Endothelial cell (in vitro differentiated cells): ENCODE results near the gene MYADM. TPM values are rescaled to one million over a fixed set of nuclear protein-coding genes. Genes with fewer than 3 reads are reported as not detected.
"Not testable (repeated sequence)": the region's sequence is repeated elsewhere in the genome, so short reads cannot be mapped to it uniquely, and the experiment has no call there.

ENCODE experiments used
- DNase-seq: peaks from one replicate; pipeline ENCODE4 v3.0.0; 2021; ENCODE audit warnings: low spot score
- H3K27ac Mint-ChIP-seq: one replicate; pipeline ENCODE4 v1.8.0; 2021; ENCODE audit warnings: mixed read lengths, inconsistent platforms; ENCODE audit not compliant: unreplicated experiment
- H3K27me3 Mint-ChIP-seq: one replicate; pipeline ENCODE4 v1.8.0; 2021; ENCODE audit warnings: mild to moderate bottlenecking, moderate library complexity, mixed read lengths, inconsistent platforms; ENCODE audit not compliant: unreplicated experiment
- H3K36me3 Mint-ChIP-seq: one replicate; pipeline ENCODE4 v1.8.0; 2021; ENCODE audit warnings: mild to moderate bottlenecking, low read depth, mixed read lengths, inconsistent platforms; ENCODE audit not compliant: unreplicated experiment
- H3K4me1 Mint-ChIP-seq: one replicate; pipeline ENCODE4 v1.8.0; 2021; ENCODE audit warnings: mild to moderate bottlenecking, mixed read lengths, inconsistent platforms; ENCODE audit not compliant: unreplicated experiment
- H3K4me3 Mint-ChIP-seq: one replicate; pipeline ENCODE4 v1.8.0; 2021; ENCODE audit warnings: mild to moderate bottlenecking, mixed read lengths, inconsistent platforms; ENCODE audit not compliant: unreplicated experiment
- H3K9me3 Mint-ChIP-seq: one replicate; pipeline ENCODE4 v1.8.0; 2021; ENCODE audit warnings: mixed read lengths, inconsistent platforms; ENCODE audit not compliant: unreplicated experiment
- CTCF ChIP-seq: fragments of 200-600 bp; sonication (generic); IDR thresholded peaks from one replicate; pipeline ENCODE4 v1.5.0; 2021; ENCODE audit warnings: antibody characterized with exemption; ENCODE audit not compliant: unreplicated experiment
- total RNA-seq: library from RNA; stranded (reverse); fragmentation: NEBNext Ultra II Directional; extraction: Animal tissue kit (Norgen Biotek cat#: 25700); gene quantifications from one replicate; pipeline ENCODE4 v1.2.1, GENCODE V29; 2021; ENCODE audit not compliant: unreplicated experiment

MYADM gene
- total RNA-seq, 1 donor from 2014 or later, result 123 TPM

GRCh38 chr19:53824134-53824611 is 43.5 kb upstream of the MYADM start, which contains the start of gene NLRP12:
TSS of gene NLRP12 (minus strand) at chr19:53824314. CDS start at chr19:53824174, 140 bp downstream.
- Mint-ChIP-seq H3K36me3 (no peaks in the 10 kb centered on the region), H3K27ac (no peak within 1 kb of the TSS), H3K4me3 (no peak within 1 kb of the TSS), H3K4me1 (peaks cover 11% of the 10 kb centered on the region), H3K9me3 (no peaks in the 10 kb centered on the region), H3K27me3 (no peaks in the 10 kb centered on the region)
- no peak for DNase-seq
- no peak for TF ChIP-seq CTCF

DNA sequence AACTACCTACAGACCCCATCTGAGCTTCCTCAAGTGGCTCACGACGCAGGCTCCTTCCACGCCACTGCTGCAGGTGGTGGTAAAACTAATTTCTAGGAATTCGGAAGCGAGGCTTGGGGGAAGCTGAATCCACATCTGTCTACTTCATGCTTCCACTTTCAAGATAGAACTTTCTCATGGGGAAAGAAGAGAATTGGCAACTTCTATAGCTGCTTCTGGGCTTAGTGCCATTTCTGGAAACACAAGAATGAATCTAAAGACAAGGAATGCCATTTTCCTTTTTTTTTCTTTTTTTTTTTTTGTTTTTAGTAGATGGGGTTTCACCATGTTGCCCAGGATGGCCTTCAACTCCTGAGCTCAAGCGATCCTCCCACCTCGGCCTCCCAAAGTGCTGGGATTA is 40.8 kb upstream of the MYADM start:
- peaks cover 14% of the 10 kb centered on the region for H3K4me1 Mint-ChIP-seq
- H3K27me3 Mint-ChIP-seq, result peaks cover 4% of the 10 kb centered on the region
- no peaks in the 10 kb centered on the region for H3K36me3 Mint-ChIP-seq
- no peak overlapping the region for H3K4me3 Mint-ChIP-seq
- no peak for TF ChIP-seq CTCF
- H3K27ac Mint-ChIP-seq, result no peak overlapping the region
- no peaks in the 10 kb centered on the region for H3K9me3 Mint-ChIP-seq
- no peak for DNase-seq

GRCh38 chr19:53828531-53828930 is 39.2 kb upstream of the MYADM start:
- no peak for TF ChIP-seq CTCF
- Mint-ChIP-seq H3K27ac (peak overlapping the region; percentile 6), H3K36me3 (no peaks in the 10 kb centered on the region), H3K4me1 (peaks cover 26% of the 10 kb centered on the region), H3K27me3 (peaks cover 8% of the 10 kb centered on the region), H3K9me3 (no peaks in the 10 kb centered on the region), H3K4me3 (no peak overlapping the region)
- DNase-seq, result no peak

- H3K4me1 Mint-ChIP-seq, result peaks cover 24% of the 10 kb centered on the region
- H3K9me3 Mint-ChIP-seq, H3K36me3 Mint-ChIP-seq, H3K27me3 Mint-ChIP-seq, DNase-seq: not testable (repeated sequence)
- H3K4me3 Mint-ChIP-seq, result peak overlapping the region; percentile 9
- H3K27ac Mint-ChIP-seq, result peak overlapping the region; percentile 44
These were observed 34.8 kb upstream of the MYADM start for GRCh38 chr19:53832861-53833260.

DNA sequence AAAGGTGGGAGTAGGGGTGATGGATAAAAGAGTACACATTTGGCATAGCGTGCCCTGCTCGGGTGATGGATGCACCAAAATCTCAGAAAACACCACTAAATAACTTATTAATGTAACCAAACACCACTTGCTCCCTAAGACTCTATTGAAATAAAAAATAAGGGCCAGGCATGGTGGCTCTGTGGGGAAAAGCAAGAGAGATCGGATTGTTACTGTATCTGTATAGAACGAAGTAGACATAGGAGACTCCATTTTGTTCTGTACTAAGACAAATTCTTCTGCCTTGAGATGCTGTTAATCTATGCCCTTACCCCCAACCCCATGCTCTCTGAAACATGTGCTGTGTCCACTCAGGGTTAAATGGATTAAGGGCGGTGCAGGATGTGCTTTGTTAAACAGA is 29.2 kb upstream of the MYADM start:
- H3K4me1 Mint-ChIP-seq, result peaks cover 20% of the 10 kb centered on the region
- H3K9me3 Mint-ChIP-seq, H3K36me3 Mint-ChIP-seq: not testable (repeated sequence)

DNA sequence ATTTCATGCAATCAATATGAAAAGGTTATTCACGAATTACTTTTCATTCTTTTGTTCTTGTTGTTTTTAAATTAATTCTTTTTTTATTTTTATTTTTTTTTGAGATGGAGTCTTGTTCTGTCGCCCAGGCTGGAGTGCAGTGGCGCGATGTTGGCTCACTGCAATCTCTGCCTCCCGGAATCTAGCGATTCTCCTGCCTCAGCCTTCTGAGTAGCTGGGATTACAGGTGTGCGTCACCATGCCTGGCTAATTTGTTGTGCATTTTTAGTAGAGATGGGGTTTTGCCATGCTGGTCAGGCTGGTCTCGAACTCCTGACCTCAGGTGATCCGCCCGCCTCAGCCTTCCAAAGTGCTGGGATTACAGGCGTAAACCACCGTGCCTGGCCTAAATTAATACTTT is 27.4 kb upstream of the MYADM start:
- not testable (repeated sequence) for H3K27ac Mint-ChIP-seq, H3K36me3 Mint-ChIP-seq, H3K27me3 Mint-ChIP-seq, DNase-seq, H3K9me3 Mint-ChIP-seq, H3K4me3 Mint-ChIP-seq
- peaks cover 15% of the 10 kb centered on the region for H3K4me1 Mint-ChIP-seq

More for the DNA sequence above, 29.2 kb upstream of the MYADM start:
- not testable (repeated sequence) for H3K27ac Mint-ChIP-seq, DNase-seq, H3K4me3 Mint-ChIP-seq, H3K27me3 Mint-ChIP-seq

- H3K36me3 Mint-ChIP-seq, H3K27me3 Mint-ChIP-seq, H3K27ac Mint-ChIP-seq, DNase-seq, H3K4me3 Mint-ChIP-seq, H3K9me3 Mint-ChIP-seq: not testable (repeated sequence)
- H3K4me1 Mint-ChIP-seq, result peaks cover 14% of the 10 kb centered on the region
These were observed 26.8 kb upstream of the MYADM start for GRCh38 chr19:53840914-53841313.
